Subcutaneous abdominal adipose tissue (tissue), 5 donors: ENCODE results near the gene TRPM6.
A peak's percentile ranks its signal among the peaks of the same experiment; 100 is the strongest.
"Not testable (repeated sequence)": the region's sequence is repeated elsewhere in the genome, so short reads cannot be mapped to it uniquely, and the experiment has no call there.

Experiments used
- H3K27ac ChIP-seq: one replicate; pipeline ENCODE4 v1.7.0; 2013; ENCODE audit warnings: low read depth, mild to moderate bottlenecking, inconsistent platforms, low read length, moderate library complexity
- H3K27me3 ChIP-seq, 5 donors: one replicate each; pipeline ENCODE4 v1.7.0; 2013; ENCODE audit warnings: low read length in 5 of 5, inconsistent platforms in 1 of 5; ENCODE audit not compliant: control insufficient read depth in 5 of 5, insufficient read depth in 4 of 5
- H3K36me3 ChIP-seq, 5 donors: one replicate each; pipeline ENCODE4 v1.7.0; 2013; ENCODE audit warnings: low read length in 5 of 5; ENCODE audit not compliant: control insufficient read depth in 5 of 5, insufficient read depth in 5 of 5
- H3K4me1 ChIP-seq, 5 donors: one replicate each; pipeline ENCODE4 v1.7.0; 2013; ENCODE audit warnings: low read length in 5 of 5, mild to moderate bottlenecking in 3 of 5, moderate library complexity in 1 of 5; ENCODE audit not compliant: control insufficient read depth in 5 of 5, insufficient read depth in 5 of 5
- H3K4me3 ChIP-seq, 5 donors: one replicate each; pipeline ENCODE4 v1.7.0; 2013; ENCODE audit warnings: low read length in 5 of 5, low read depth in 1 of 5
- H3K9ac ChIP-seq, 5 donors: one replicate each; pipeline ENCODE4 v1.7.0; 2013; ENCODE audit warnings: low read length in 5 of 5, mild to moderate bottlenecking in 4 of 5, moderate library complexity in 3 of 5
- H3K9me3 ChIP-seq, 5 donors: one replicate each; pipeline ENCODE4 v1.7.0; 2013; ENCODE audit warnings: low read length in 5 of 5; ENCODE audit not compliant: control insufficient read depth in 5 of 5
- donor health status: healthy.
- donor health status: healthy.
- donor health status: healthy.
- donor health status: healthy.
- donor health status: healthy.

The TRPM6 gene

DNA sequence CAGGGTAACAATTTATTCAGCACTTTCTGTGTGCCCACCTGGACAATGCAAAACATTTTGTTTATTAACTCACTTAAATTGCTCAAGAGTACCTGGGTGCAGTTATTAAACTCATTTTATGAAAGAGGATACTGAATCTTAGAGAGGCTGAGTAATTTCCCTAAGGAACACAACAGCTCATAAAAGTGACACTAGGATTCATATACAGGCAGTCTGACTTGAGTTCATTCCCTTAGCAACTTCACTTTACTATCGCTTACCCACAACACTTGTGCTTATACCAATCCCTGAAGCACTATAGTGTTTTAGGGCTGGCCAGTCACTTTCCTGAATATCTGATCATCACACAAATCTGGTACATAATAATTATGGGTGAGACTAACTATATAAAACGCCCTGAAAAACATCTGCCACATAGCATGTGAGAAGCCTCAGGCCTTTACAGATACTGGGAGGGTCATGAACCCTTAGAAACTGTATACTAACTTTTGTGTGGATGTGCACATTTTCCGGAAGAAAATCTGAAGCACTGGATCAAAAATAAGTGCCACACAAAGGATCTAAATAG, 11.3 kb downstream of the TRPM6 start:
- H3K9me3 ChIP-seq: peaks cover 6 to 25% (median 18%) of the 10 kb centered on the region in 5 donors
- no peaks in the 10 kb centered on the region for H3K4me1 ChIP-seq
- no peak overlapping the region for H3K27ac ChIP-seq
- H3K36me3 ChIP-seq: no peaks in the 10 kb centered on the region
- no peaks in the 10 kb centered on the region for H3K27me3 ChIP-seq
- H3K4me3 ChIP-seq: no peak overlapping the region
- no peak overlapping the region for H3K9ac ChIP-seq

DNA sequence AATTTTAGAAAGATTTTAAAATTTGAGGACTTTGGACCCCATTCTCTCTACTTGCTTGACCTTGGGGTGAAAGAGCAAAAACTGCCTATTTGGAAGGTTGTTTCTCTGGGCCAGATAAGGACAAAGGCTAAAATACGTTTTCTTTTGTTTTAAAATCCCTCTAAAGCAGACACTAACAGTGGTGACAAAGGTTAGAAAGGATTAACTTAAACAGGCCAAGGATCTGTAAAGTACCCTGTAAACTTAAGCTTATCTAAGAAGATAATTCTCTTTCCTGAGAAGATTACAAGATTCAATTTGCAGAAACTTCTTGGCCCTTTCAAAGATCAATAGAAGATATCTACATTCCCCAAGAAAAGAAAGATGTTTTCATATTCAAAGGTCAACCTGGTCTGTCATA, 12.1 kb downstream of the TRPM6 start:
- no peak overlapping the region for H3K4me3 ChIP-seq
- no peaks in the 10 kb centered on the region for H3K4me1 ChIP-seq
- H3K36me3 ChIP-seq: no peaks in the 10 kb centered on the region
- H3K9ac ChIP-seq: no peak overlapping the region
- H3K27me3 ChIP-seq: no peaks in the 10 kb centered on the region
- H3K27ac ChIP-seq: no peak overlapping the region
- peaks cover 6 to 25% (median 18%) of the 10 kb centered on the region in 5 donors for H3K9me3 ChIP-seq

DNA sequence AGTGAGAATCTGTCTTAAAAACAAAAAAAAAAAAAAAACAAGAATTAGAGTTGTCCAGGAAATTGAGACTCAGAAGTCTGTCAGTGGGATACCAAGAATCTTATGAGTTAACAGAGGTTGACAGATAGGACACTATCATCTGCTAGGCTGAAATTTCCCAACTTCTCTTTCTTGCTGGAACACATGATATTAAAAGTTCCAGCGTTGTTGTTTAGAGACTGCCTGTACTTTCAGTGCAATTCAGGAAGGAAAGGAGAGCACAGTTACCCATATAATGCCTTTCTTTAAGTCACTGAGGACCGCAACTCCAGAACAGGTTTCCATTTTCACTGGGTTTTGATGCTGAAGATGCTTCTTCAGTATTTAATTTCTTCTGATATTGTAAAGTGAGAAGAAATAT, 13.5 kb downstream of the TRPM6 start:
- H3K36me3 ChIP-seq: no peaks in the 10 kb centered on the region
- no peaks in the 10 kb centered on the region for H3K4me1 ChIP-seq
- no peak overlapping the region for H3K4me3 ChIP-seq
- no peak overlapping the region for H3K27ac ChIP-seq
- no peaks in the 10 kb centered on the region for H3K27me3 ChIP-seq
- no peak overlapping the region for H3K9ac ChIP-seq
- H3K9me3 ChIP-seq: peaks cover 4 to 12% (median 10%) of the 10 kb centered on the region in 5 donors

DNA sequence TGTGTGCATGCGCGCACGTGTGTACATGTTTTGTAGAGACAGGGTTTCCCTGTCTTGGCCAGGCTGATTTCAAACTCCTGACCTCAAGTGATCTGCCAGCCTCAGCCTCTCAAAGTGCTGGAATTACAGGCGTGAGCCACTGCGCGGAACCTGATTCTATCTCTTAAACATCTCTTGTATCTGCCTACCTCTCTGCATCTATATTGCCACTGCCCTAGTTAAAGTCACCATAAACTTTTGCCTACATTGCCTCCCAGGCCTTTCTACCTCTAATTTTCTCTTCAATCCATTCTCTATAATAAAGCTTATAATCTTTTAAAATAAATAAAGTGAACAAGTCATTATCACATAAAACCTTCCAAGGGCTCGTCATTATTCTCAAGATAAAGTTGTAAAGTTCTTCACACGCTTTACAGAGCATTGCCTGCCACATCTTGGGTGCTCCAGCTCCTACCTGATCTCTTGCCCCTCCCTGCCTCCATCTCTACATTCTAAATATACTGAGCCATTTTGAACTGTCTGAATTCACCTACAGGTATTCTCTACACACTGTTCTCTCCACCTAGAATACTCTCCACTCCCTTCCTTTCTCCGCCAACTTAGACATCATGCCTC, 15.0 kb downstream of the TRPM6 start:
- H3K36me3 ChIP-seq: no peaks in the 10 kb centered on the region
- H3K9me3 ChIP-seq: peaks cover 0 to 2% (median 0%) of the 10 kb centered on the region in 5 donors
- no peaks in the 10 kb centered on the region for H3K4me1 ChIP-seq
- H3K4me3 ChIP-seq: no peak overlapping the region
- no peak overlapping the region for H3K9ac ChIP-seq
- H3K27me3 ChIP-seq: no peaks in the 10 kb centered on the region
- no peak overlapping the region for H3K27ac ChIP-seq

DNA sequence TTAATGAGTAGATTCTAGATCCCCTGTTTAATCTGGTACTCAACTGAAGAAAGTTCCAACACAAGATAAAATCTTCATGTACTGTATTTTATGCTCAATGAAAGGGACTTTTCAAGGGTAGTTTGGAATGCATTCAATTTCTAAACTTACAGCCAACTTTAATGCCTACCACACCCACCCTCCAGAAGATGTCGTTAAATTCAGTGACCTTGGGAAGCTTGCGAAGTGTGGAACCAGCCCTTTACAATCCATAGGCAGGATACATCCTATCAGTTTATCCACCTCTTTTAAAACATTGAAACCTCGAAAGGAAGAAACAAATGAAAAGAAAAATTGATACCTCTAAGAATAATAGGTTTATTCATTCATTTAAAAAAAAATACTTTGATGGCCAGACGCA, 20.2 kb downstream of the TRPM6 start:
- no peaks in the 10 kb centered on the region for H3K27me3 ChIP-seq
- no peak overlapping the region for H3K27ac ChIP-seq
- H3K4me3 ChIP-seq: no peak overlapping the region
- H3K36me3 ChIP-seq: no peaks in the 10 kb centered on the region
- H3K4me1 ChIP-seq: peaks cover 0 to 4% (median 0%) of the 10 kb centered on the region in 5 donors
- no peak overlapping the region for H3K9ac ChIP-seq
- no peaks in the 10 kb centered on the region for H3K9me3 ChIP-seq

DNA sequence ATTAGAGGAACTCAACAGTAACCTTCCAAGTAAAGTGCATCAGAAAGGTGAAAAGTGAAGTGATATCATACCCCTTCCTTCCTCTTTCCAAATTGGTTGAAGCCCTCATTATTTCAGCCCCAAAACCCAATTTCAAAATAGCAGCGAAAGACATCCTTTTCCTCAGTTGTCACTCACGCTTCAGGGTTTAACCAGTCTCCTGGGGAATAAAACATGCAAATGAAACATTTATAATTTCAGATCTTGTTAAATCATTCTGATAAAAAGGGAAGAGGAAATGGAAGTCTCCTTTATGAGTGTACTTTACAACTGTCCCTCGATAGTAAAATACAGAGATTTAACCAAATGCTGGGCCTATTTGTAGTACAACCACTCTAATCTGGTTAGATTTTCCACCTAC, 22.5 kb downstream of the TRPM6 start:
- no peak overlapping the region for H3K4me3 ChIP-seq
- H3K9ac ChIP-seq: no peak overlapping the region
- no peaks in the 10 kb centered on the region for H3K27me3 ChIP-seq
- peaks cover 0 to 19% (median 0%) of the 10 kb centered on the region in 5 donors for H3K4me1 ChIP-seq
- H3K9me3 ChIP-seq: no peaks in the 10 kb centered on the region
- H3K27ac ChIP-seq: no peak overlapping the region
- H3K36me3 ChIP-seq: no peaks in the 10 kb centered on the region

DNA sequence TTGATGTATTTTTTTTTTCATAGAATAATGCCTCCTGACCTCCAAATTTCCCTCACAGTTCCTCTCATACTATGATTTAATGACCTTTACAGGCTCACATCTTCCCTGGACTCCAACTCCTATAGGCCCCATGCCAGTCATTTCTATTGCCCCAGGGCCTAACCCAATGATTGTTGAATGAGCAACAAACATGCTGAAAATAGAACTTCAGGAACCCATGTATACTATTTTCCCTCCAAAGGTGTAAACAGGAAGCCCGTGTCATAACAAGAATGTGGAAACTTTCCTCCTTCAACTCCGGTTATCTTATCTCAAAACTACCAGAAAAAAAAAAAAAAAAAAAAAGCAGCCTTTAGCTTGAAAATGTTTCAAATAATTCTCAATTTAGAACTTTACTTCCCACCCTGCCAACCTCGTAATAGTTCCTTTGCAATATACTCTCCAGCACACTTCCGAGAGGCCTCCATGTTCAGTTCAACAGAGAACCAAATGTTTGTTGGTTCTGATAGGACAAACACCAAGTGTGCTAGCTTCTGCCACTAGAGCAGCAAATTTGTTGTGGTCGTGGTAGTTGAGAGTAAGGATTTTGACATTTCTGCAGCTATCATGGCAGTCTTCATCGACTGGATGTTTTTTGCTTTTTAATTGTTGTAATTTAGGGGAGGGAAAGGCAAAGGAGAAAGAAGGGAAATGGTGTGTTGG, 25.8 kb downstream of the TRPM6 start:
- peaks cover 0 to 24% (median 0%) of the 10 kb centered on the region in 5 donors for H3K4me1 ChIP-seq
- no peaks in the 10 kb centered on the region for H3K27me3 ChIP-seq
- no peaks in the 10 kb centered on the region for H3K9me3 ChIP-seq
- H3K4me3 ChIP-seq: no peak overlapping the region
- no peak overlapping the region for H3K9ac ChIP-seq
- peak overlapping the region; percentile 60 for H3K27ac ChIP-seq
- no peaks in the 10 kb centered on the region for H3K36me3 ChIP-seq

DNA sequence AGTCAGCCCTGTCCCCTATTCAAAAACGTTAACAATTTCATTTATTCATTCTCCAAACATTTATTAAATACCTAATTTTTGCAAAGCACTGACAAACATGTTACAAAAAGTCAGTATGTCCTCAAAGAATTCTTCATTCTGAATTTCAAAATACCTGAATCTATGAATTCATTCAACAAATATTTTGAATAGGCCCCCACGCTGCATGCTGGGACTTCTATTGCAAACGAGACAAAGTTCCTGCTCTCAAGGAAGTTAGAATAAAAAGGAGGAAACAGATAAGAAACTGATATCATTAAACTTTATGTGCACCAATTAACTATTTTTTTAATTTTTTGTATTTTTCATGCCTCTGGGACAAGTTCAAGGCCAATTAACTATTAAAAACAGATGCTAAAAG, 26.6 kb downstream of the TRPM6 start:
- no peaks in the 10 kb centered on the region for H3K9me3 ChIP-seq
- no peaks in the 10 kb centered on the region for H3K27me3 ChIP-seq
- H3K36me3 ChIP-seq: no peaks in the 10 kb centered on the region
- peaks cover 0 to 24% (median 0%) of the 10 kb centered on the region in 5 donors for H3K4me1 ChIP-seq
- no peak overlapping the region for H3K4me3 ChIP-seq
- H3K27ac ChIP-seq: no peak overlapping the region
- no peak overlapping the region for H3K9ac ChIP-seq

DNA sequence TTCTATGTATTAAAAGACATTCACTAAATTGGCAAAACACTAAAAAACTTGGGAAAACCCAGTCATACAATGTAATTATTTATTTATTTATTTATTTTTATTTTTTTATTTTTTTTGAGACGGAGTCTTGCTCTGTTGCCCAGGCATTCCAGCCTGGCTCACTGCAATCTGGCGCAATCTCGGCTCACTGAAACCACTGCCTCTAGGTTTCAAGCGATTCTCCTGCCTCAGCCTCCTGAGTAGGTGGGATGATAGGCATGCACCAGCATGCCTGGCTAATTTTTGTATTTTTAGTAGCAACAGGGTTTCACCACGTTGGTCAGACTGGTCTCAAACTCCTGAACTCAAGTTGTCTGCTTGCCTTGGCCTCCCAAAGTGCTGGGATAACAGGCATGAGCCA, 27.5 kb downstream of the TRPM6 start:
- not testable (repeated sequence) for H3K36me3 ChIP-seq, H3K27ac ChIP-seq, H3K4me3 ChIP-seq, H3K9me3 ChIP-seq, H3K9ac ChIP-seq, H3K27me3 ChIP-seq
- peaks cover 0 to 23% (median 0%) of the 10 kb centered on the region in 5 donors for H3K4me1 ChIP-seq

DNA sequence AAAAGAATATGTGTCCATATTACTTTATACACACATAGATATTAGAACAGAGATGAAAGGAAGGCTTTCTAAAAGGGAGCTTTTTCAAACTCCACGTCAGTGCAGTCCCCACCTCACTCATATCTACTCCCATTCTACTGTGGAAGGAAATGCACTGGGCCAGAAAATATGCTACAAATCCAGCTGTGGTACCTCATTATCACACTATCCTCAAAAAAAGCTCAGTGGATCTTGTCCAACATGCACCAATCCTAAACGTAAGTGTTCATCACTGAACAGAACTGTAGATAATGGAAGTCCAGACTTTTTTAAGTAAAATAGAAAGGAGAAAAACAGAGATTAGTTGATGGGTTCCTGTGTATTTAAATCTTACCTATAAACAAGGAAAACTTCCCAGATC, 27.9 kb downstream of the TRPM6 start:
- no peak overlapping the region for H3K9ac ChIP-seq
- peaks cover 0 to 21% (median 0%) of the 10 kb centered on the region in 5 donors for H3K4me1 ChIP-seq
- no peak overlapping the region for H3K4me3 ChIP-seq
- no peaks in the 10 kb centered on the region for H3K36me3 ChIP-seq
- no peak overlapping the region for H3K27ac ChIP-seq
- H3K9me3 ChIP-seq: no peaks in the 10 kb centered on the region
- H3K27me3 ChIP-seq: no peaks in the 10 kb centered on the region
